Ascending aorta (tissue), 2 donors: ENCODE data around the gene HS3ST4. TPM values are rescaled to one million over a fixed set of nuclear protein-coding genes. Genes with fewer than 3 reads are reported as not detected.

ENCODE experiments used
- DNase-seq, 2 donors: peaks; one replicate each; pipeline ENCODE4 v3.0.0-alpha.2; 2019; ENCODE audit warnings: low spot score in 2 of 2
- H3K27ac ChIP-seq, 2 donors: fragments of 200-600 bp; sonication (generic); one replicate each; pipeline ENCODE4 v1.5.1; 2016 to 2017; ENCODE audit warnings: mild to moderate bottlenecking in 1 of 2
- H3K27me3 ChIP-seq: fragments of 200-600 bp; sonication (generic); one replicate; pipeline ENCODE4 v1.5.1; 2017
- H3K36me3 ChIP-seq, 2 donors: fragments of 200-600 bp; sonication (generic); one replicate each; pipeline ENCODE4 v1.5.1; 2016
- H3K4me1 ChIP-seq, 2 donors: fragments of 200-600 bp; sonication (generic); one replicate each; pipeline ENCODE4 v1.5.1; 2016 to 2017; ENCODE audit warnings: mild to moderate bottlenecking in 1 of 2
- H3K4me3 ChIP-seq, 2 donors: fragments of 200-600 bp; sonication (generic); one replicate each; pipeline ENCODE4 v1.5.1; 2016 to 2017; ENCODE audit warnings: mild to moderate bottlenecking in 1 of 2
- H3K9me3 ChIP-seq, 2 donors: fragments of 200-600 bp; sonication (generic); one replicate each; pipeline ENCODE4 v1.5.1; 2016
- intact Hi-C: fragments of 100-400 bp; cut with DNase I; formaldehyde crosslinking; loops from one replicate; pipeline ENCODE4 v1.15.1; 2023
- total RNA-seq: library from RNA; depleted of rRNA; stranded (reverse); fragments of >200 nt; gene quantifications from one replicate; pipeline ENCODE4 v1.1.0, GENCODE V29; 2016
- TF ChIP-seq, protein P1 (sequence below), 3 experiments: fragments of 200-600 bp in 2 of 3; fragments of 450-650 bp in 1 of 3; sonication (generic) in 2 of 3; IDR thresholded peaks; one replicate each; pipeline ENCODE4 v1.5.1; 2016 to 2019; ENCODE audit warnings: antibody characterized with exemption in 3 of 3, mild to moderate bottlenecking in 1 of 3, moderate library complexity in 1 of 3

HS3ST4 gene
- total RNA-seq, 1 donor from 2014 or later, result not detected

DNA sequence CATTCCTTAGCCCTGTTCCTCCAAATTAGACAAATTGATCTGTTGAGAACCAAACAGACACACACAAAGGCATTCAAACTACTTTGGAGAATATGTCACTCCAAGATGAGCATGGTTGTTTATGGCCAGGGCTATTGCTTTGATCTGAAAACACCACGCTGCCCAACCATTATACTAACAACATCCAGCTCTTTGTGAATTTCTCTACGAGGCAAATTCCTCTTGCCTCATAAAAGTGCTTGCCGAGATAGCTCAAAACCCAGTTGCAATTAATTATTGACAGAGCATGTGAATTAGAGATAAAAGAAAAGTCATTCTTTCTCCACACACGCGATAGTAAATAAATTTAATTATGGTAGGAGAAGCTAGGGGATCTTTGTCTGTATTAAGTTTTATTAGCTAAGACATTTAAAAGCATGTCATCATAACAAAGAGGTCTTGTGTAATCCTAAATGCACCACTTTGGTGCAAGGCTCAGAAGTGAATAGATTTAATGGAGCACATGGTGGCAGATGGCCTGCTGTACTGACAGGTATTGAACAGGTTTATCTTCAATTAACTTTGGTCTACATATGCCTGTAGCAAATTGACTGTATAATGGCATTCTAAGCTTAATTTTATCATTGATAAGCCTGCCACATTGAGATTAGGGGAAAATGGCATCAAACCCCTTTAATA, 441.8 kb downstream of the HS3ST4 start:
- TF ChIP-seq, protein P1, sequence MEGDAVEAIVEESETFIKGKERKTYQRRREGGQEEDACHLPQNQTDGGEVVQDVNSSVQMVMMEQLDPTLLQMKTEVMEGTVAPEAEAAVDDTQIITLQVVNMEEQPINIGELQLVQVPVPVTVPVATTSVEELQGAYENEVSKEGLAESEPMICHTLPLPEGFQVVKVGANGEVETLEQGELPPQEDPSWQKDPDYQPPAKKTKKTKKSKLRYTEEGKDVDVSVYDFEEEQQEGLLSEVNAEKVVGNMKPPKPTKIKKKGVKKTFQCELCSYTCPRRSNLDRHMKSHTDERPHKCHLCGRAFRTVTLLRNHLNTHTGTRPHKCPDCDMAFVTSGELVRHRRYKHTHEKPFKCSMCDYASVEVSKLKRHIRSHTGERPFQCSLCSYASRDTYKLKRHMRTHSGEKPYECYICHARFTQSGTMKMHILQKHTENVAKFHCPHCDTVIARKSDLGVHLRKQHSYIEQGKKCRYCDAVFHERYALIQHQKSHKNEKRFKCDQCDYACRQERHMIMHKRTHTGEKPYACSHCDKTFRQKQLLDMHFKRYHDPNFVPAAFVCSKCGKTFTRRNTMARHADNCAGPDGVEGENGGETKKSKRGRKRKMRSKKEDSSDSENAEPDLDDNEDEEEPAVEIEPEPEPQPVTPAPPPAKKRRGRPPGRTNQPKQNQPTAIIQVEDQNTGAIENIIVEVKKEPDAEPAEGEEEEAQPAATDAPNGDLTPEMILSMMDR (IDR thresholded peaks at IDR 0.05), result no peak
- intact Hi-C loops, result no loop called here
- Histone ChIP-seq H3K9me3 (no peaks in the 10 kb centered on the region), H3K27me3 (no peaks in the 10 kb centered on the region), H3K4me3 (no peak overlapping the region), H3K4me1 (no peaks in the 10 kb centered on the region), H3K27ac (no peak overlapping the region), H3K36me3 (no peaks in the 10 kb centered on the region)
- no peak for DNase-seq

DNA sequence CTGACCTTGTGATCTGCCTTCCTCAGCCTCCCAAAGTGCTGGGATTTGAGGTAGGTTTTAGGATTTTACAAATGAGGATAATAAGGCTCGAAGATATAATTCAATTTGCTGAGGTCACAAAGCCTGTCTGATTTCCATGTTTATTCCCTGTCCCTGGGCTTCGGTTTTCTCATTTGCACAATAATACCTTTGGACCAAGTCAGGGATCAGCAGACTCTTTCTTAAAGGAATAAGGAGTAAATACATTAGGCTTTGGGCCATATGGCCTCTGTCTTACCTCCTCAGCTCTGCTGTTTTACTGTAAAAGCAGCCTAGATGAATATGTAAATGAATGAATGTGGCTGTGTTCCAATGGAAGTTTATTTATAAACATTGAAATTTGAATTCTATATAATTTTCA, 442.8 kb downstream of the HS3ST4 start:
- H3K27ac ChIP-seq, result no peak overlapping the region
- no peaks in the 10 kb centered on the region for H3K9me3 ChIP-seq
- no peaks in the 10 kb centered on the region for H3K4me1 ChIP-seq
- TF ChIP-seq, protein P1 (IDR thresholded peaks at IDR 0.05), result no peak
- no peaks in the 10 kb centered on the region for H3K36me3 ChIP-seq
- no peaks in the 10 kb centered on the region for H3K27me3 ChIP-seq
- intact Hi-C loops, result no loop called here
- no peak overlapping the region for H3K4me3 ChIP-seq
- DNase-seq, result no peak

DNA sequence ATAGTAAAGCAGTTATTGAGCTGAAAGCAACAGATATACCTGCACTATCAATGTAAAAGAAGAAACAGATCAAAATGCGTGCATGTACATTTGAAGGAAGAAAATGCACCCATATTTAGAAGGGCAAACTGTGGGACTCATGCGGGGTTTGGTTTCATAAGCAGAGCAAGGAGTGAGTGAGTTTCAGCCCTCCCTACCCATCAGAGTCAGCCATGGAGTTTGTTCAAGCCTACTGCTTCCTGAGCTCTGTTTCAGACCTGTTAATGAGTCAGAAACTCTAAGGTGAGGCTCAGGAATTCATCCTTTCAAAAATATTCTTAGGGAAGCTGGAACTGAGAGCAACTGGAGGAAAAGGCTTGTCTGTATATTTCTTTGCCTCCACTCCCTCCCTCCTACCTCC, 446.2 kb downstream of the HS3ST4 start:
- Histone ChIP-seq H3K36me3 (no peaks in the 10 kb centered on the region), H3K27me3 (no peaks in the 10 kb centered on the region), H3K9me3 (no peaks in the 10 kb centered on the region), H3K4me3 (no peak overlapping the region), H3K4me1 (no peaks in the 10 kb centered on the region), H3K27ac (no peak overlapping the region)
- TF ChIP-seq, protein P1 (IDR thresholded peaks at IDR 0.05), result no peak
- DNase-seq, result no peak
- intact Hi-C loops, result no loop called here

DNA sequence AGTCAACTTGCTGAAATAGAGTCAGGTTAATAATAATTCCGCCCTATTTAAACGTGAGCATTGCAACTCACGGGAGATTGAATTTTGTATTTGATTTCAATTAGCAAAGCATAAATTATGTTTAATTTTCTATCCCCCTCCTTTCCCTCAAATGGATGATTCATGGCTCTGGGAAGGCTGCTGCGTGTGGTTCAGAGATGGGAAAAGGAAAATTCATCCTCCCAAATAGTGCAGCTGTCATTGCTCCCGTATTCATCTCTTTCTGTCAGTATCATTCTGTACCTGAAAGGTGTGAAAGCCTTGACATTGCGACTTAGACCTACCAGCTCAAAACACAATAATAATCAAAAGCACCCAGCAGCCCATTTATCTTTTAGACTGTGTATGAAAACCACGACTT, 447.3 kb downstream of the HS3ST4 start:
- Histone ChIP-seq H3K36me3 (no peaks in the 10 kb centered on the region), H3K27ac (no peak overlapping the region), H3K27me3 (no peaks in the 10 kb centered on the region), H3K9me3 (no peaks in the 10 kb centered on the region), H3K4me3 (no peak overlapping the region), H3K4me1 (no peaks in the 10 kb centered on the region)
- TF ChIP-seq, protein P1 (IDR thresholded peaks at IDR 0.05), result no peak
- intact Hi-C loops, result no loop called here
- DNase-seq, result no peak

DNA sequence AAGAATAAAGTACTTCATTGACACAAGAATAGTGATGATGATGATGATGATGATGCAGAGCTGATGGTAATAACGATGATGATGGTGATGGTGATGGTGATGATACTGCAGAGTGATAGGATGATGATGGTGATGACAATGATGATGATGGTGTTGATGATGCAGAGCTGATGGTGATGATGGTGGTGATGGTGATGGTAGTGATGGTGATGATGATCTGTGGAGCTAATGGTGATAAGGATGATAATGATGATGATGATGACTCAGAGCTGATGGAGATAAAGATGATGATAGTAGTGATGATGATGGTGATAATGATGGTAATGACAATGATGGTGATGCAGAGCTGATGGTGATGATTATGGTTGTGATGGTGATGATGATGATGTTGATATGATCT, 448.1 kb downstream of the HS3ST4 start:
- H3K4me1 ChIP-seq, result no peaks in the 10 kb centered on the region
- no peak for DNase-seq
- no peaks in the 10 kb centered on the region for H3K27me3 ChIP-seq
- H3K9me3 ChIP-seq, result no peaks in the 10 kb centered on the region
- H3K4me3 ChIP-seq, result no peak overlapping the region
- no peak overlapping the region for H3K27ac ChIP-seq
- TF ChIP-seq, protein P1 (IDR thresholded peaks at IDR 0.05), result no peak
- no peaks in the 10 kb centered on the region for H3K36me3 ChIP-seq
- intact Hi-C loops, result no loop called here
